Stimulated activated CD8-positive, alpha-beta memory T cell treated with anti-CD3 and anti-CD28 coated beads, Interleukin-2, amount 100 ng/mL, for 1 hour (primary cell): Measurements from ENCODE around the gene APOL2.
"Not testable (repeated sequence)": the region's sequence is repeated elsewhere in the genome, so short reads cannot be mapped to it uniquely, and the experiment has no call there.

ENCODE experiments used
- DNase-seq, 2 donors: peaks; one replicate each; pipeline ENCODE4 v3.0.0-alpha.2; 2020; ENCODE audit warnings: low read depth in 2 of 2

The APOL2 gene

GRCh38 chr22:36239150-36239400 is 252 bp downstream of the APOL2 start:
- DNase-seq: no peak

GRCh38 chr22:36238373-36239149 is 766 bp downstream of the APOL2 start:
- no peak for DNase-seq

DNA sequence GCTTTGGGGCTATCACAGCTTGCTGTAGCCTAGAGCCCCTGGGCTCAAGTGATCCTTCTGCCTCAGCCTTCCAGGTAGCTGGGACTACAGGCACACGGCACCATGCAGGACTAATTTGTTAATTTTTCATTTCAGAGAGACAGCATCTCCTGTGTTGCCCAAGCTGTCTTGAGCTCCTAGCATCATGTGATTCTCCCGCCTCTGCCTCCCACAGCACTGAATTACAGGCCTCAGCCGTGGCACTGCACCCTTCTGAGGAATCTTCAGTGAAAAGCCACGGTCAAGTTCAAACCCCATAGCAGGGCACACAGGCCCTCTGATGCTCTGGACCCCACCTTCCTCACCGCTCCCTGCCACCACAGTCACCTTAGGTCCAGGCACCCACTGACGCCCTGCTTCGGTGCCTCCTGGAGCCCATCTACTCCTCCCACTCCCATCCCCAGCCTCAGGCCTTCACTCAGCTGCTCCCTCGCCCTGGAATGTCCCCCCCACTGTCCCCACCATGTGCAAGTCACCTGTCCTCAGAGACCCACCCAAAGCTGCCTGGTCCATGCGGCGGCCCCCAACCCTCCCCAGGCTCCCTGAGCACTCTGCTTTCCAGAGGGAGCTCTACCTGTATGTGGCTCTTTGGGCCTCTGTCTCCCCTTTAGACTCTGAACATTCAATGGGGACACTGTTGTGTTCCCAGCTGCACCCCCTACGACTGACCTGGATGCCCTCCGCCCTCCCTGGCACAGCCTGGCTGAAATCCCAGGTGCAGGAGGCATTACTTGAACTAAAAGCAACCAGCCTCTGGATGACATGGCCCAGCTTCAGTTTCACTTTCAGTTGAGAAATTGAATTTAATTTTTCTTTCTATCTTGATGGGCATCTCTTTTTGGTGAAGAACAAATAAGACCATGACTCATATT is 1.6 kb downstream of the APOL2 start:
- DNase-seq: no peak

DNA sequence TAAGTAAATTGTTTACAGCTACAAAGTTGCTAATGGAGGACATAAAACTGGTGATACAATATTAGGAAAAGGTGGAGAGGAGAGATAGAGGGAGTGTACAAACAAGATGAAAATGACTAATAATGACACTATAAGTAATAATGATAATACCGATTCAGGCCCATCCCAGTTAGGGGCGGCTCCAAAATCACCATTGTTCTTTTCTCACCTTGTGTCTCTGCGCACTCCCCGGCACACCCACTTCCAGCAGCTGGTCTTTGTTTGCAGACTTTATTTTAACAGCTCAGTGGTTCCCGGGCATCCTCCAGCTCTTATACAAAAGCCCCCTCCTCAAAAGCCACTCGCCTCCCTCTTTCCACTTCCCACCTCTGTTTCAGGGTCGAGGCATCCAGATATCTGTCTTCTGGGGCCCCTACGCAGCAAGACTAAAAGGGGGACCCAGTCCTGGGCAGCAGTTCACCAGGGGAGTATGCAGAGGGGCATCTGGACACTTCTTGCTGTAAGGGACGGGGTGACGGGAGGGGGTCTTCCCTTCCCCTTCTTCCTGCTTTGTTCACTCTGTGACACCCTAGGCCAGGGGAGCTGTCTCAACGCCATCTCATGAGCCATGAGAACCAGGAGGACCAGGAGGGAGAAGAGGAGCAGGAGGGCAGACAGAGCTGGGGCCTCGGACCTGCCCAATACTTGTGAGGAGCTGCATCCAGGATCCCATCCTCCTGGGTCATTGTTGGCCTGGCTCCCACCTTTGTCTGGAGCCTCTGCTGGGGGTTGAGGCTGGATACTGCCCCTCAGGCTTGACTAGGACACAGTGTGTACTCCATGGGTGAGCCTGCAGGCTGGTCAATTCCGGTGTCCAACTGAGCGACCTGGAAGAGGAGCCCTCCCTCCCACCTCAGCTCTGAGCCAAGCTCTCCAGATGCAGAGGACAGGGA is 2.7 kb downstream of the APOL2 start:
- no peak for DNase-seq

- no peak for DNase-seq
Measured at GRCh38 chr22:36235585-36235984, 3.7 kb downstream of the APOL2 start.

DNA sequence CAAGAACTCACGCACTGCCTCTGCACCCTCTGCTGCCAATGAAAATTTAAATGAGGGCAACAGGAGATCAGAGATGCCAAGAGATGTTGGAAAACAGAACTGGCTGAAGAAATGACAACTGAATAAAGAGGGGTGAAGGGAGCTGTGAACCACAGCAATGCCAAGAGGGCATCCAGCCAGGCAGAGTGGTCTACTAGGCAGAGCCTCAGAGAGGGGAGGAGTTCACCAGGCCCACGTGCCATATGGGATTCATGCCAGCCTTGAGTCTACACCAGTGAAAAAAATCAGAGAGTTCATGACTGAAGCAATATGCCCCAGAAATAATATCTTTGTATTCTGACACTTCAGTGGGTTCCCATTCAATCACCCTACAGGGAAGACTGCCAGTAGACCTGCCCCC is 4.4 kb downstream of the APOL2 start:
- DNase-seq: no peak

DNA sequence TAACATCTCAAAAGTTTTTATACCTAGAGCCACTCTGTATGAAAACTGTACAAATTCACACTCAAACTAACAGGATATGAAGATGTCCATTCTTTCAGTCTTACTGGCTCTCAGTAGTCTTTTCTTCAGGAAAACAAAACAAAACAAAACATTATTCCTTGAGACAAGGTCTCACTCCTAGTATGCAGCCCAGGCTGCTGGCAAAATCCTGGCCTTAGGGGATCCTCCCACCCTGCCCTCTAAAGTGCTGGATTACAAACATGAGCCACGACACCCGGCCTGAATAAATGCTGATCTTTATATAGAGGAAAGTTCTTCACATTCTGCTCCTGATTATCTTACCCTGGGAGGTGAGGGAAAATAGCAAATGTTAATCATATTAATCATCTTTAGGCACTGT is 5.1 kb downstream of the APOL2 start:
- no peak for DNase-seq

- no peak for DNase-seq
Measured at GRCh38 chr22:36233796-36234195, 5.5 kb downstream of the APOL2 start.

DNA sequence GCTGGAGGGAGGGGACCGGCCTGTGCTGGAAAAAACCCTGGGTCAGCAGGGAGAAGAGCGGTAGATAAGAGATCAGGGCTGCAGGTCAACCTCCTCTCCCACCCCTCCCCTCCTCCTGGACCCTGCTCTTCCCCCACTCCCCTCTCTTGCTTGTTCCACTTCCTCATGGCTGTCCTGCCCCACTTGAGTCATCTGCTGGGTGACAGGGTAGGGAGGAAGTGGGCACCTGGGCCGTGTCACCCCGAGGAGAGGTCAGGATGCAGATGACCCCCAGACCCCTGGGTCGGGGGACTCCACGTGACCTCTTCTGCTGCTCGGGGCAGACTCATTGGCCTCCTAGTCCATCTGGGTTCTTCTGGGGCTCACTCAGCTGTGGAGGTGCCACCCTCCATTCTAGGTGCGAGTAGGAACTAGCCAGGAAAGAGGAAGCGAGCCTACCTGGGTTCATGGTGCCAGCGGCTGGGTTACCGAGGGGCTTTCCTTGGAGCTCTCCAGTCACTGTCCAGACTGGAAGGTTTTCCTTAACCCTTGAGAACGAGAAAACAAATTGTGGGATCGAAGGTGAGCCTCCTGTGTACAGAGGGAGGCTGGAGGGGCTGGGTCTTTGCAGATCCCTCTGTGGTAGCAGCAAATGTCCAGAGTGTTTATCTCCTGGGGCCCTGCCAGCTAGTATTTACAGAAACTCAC is 6.5 kb downstream of the APOL2 start:
- no peak for DNase-seq

DNA sequence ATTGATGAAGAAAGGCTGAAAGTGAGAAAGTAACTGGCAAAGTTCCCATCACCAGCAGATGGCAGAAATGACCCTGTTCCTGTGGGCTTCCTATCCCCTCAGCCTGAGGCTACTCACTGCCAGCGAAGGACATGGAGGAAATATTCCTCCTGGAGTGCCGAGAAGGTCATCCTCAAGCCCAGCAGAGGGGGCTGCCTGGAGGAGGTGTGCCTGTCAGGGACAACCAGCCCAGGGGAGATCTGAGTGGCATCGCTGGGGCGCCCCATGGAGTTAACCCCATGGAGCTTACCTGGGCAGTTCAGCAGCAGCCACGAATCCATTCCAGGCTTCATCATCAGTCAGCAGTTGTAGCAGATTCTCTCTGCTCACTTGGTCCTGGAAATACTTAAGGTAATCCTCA is 8.3 kb downstream of the APOL2 start:
- not testable (repeated sequence) for DNase-seq

- DNase-seq: not testable (repeated sequence)
Measured at GRCh38 chr22:36229649-36230048, 9.7 kb downstream of the APOL2 start.

DNA sequence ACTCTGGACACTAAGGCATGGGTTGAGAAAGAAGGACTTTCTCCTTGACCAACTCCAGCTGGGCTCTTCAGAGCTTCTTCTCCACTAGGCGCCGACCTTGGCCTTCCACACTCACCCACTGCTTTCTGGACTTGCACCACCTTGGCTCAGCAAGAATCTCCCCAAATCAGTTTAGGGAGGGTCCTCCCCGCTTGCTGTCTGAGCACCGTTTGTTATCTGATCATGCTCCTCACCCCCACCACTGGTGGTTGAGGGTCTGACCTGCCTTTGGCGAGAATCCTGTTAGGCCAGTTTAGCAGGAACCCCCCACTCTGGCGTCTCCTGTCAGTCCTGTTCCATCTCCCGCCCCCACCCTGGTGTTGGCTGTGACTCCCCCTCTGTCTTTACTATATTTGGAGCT is 10.4 kb downstream of the APOL2 start:
- DNase-seq: no peak

DNA sequence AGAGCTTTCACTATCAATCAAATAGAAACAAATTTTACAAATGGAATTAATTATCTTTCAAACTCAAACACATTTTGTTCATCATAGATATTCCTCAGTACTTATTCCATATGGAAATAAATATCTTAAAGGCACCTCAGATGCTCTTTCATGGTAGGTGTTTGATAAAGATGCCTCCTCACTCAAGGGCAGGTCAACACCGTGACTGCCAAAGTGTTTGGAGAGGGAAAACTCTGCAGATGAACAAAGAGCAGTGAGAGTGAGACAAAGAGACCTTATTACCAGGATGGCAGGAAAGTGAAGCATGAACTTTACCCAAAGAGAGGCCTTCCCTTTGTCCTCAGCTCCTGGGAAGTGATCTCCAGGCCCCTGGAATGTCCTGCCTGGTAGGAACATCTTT is 11.0 kb downstream of the APOL2 start:
- DNase-seq: not testable (repeated sequence)

- DNase-seq: no peak
Measured at GRCh38 chr22:36227806-36228205, 11.5 kb downstream of the APOL2 start.

GRCh38 chr22:36227396-36227795 is 11.9 kb downstream of the APOL2 start:
- no peak for DNase-seq

GRCh38 chr22:36226189-36226588 is 13.1 kb downstream of the APOL2 start:
- DNase-seq: no peak

GRCh38 chr22:36225333-36225922 is 13.9 kb downstream of the APOL2 start:
- DNase-seq: no peak

DNA sequence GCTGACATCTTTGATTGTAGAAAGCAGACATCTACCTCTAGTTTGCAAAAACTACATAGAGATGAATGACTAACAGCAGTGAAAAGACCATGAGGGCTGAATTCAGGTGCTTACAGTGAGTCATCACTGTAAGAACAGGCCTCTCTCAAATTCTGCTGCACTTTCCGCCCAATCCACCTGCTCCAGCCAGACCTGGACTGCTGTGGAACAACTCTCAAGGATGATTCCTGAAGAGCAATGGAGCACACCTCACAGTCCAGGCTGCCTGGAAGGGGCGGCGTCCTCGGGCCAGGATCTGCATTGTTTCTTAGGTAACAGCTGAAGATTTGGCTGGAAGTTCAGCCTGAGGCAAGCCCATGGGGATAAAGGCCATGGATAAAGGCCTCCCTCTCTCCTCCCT is 15.1 kb downstream of the APOL2 start:
- no peak for DNase-seq

- DNase-seq: no peak
Measured at GRCh38 chr22:36223504-36223903, 15.8 kb downstream of the APOL2 start.

GRCh38 chr22:36222887-36223450 is 16.4 kb downstream of the APOL2 start:
- no peak for DNase-seq
